Activated T-helper 2 cell treated with anti-CD3 and anti-CD28 coated beads, Interferon-gamma antibody, Interleukin-2, Interleukin-4, amounts not matched to agents 10 μg/mL and 5 μg/mL and 100 μg/mL, durations not matched to agents 14 hours and 24 hours and 36 hours (primary cell): ENCODE measurements around the gene TPI1. TPM values are rescaled to one million over a fixed set of nuclear protein-coding genes. Genes with fewer than 3 reads are reported as not detected.

ENCODE experiments used
- DNase-seq: peaks from one replicate; pipeline ENCODE4 v3.0.0; 2021; ENCODE audit warnings: low spot score
- H3K27ac Mint-ChIP-seq: one replicate; pipeline ENCODE4 v1.8.0; 2021; ENCODE audit warnings: mixed read lengths
- H3K27me3 Mint-ChIP-seq: one replicate; pipeline ENCODE4 v1.8.0; 2021; ENCODE audit warnings: low read depth, mixed read lengths
- H3K36me3 Mint-ChIP-seq: one replicate; pipeline ENCODE4 v1.8.0; 2021; ENCODE audit warnings: low read depth, mixed read lengths
- H3K4me1 Mint-ChIP-seq: one replicate; pipeline ENCODE4 v1.8.0; 2021; ENCODE audit warnings: low read depth, mixed read lengths
- H3K4me3 Mint-ChIP-seq: one replicate; pipeline ENCODE4 v1.8.0; 2021; ENCODE audit warnings: low read depth, mild to moderate bottlenecking, moderate library complexity, mixed read lengths
- H3K9me3 Mint-ChIP-seq: one replicate; pipeline ENCODE4 v1.8.0; 2021; ENCODE audit warnings: mixed read lengths
- intact Hi-C: fragments of 100-400 bp; cut with micrococcal nuclease; formaldehyde crosslinking; loops from one replicate; pipeline ENCODE4 v1.15.1; 2023
- total RNA-seq: library from RNA; stranded (reverse); gene quantifications from 2 replicates; pipeline ENCODE4 v1.2.3, GENCODE V29; 2022

The TPI1 gene
- total RNA-seq, 1 donor from 2014 or later: 1,708 TPM

DNA sequence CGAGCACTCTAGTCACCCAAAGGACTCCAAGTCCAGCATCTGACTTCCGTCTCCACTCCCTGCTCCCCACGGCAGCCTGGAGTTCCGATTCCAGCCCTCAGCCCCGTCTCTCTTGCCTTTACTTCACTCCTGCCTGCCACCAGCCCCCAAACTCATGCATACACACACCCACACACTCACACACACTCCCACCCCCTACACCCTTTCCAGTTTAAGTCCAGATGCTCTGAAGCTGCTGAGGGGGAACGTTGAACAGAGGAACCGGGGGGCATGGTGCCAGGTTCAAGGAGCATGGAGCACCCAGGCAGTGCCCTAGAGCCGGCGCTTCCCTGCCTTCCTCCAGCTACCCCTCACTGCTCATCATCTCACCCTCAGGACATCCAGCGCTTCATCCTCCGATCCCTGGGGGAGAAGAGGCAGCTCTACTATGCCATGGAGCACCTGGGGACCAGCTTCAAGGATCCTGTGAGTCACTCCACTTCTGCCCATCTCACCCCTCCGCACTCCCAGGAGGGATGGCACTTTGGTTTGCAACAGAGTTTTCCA is 35.8 kb upstream of the TPI1 start:
- peaks cover 22% of the 10 kb centered on the region for H3K4me1 Mint-ChIP-seq
- no peaks in the 10 kb centered on the region for H3K36me3 Mint-ChIP-seq
- no peak overlapping the region for H3K27ac Mint-ChIP-seq
- peaks cover 27% of the 10 kb centered on the region for H3K27me3 Mint-ChIP-seq
- no peak for DNase-seq
- intact Hi-C loops: no loop called here
- no peaks in the 10 kb centered on the region for H3K9me3 Mint-ChIP-seq
- no peak overlapping the region for H3K4me3 Mint-ChIP-seq

DNA sequence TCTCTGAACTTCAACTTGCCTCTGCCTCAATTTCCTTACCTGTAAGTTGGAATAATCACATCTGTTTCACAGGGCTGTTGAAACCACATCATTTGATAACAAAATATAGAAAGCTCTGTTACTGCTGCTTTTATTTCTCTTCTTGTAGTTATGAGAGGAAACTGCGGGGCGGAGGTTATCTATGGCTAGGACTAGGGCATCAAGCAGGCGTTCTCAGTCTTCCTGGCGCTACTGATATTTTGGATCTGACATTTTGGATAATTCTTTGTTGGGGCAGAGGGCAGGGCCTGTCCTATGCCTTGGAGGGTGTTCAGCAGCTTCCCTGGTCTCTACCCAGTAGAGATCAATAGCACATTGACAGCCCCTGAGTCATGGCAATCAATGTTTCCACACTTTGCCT is 35.2 kb upstream of the TPI1 start:
- H3K27ac Mint-ChIP-seq: no peak overlapping the region
- intact Hi-C loops: no loop called here
- no peak for DNase-seq
- no peaks in the 10 kb centered on the region for H3K9me3 Mint-ChIP-seq
- no peak overlapping the region for H3K4me3 Mint-ChIP-seq
- no peaks in the 10 kb centered on the region for H3K36me3 Mint-ChIP-seq
- H3K27me3 Mint-ChIP-seq: peaks cover 25% of the 10 kb centered on the region
- peaks cover 22% of the 10 kb centered on the region for H3K4me1 Mint-ChIP-seq

DNA sequence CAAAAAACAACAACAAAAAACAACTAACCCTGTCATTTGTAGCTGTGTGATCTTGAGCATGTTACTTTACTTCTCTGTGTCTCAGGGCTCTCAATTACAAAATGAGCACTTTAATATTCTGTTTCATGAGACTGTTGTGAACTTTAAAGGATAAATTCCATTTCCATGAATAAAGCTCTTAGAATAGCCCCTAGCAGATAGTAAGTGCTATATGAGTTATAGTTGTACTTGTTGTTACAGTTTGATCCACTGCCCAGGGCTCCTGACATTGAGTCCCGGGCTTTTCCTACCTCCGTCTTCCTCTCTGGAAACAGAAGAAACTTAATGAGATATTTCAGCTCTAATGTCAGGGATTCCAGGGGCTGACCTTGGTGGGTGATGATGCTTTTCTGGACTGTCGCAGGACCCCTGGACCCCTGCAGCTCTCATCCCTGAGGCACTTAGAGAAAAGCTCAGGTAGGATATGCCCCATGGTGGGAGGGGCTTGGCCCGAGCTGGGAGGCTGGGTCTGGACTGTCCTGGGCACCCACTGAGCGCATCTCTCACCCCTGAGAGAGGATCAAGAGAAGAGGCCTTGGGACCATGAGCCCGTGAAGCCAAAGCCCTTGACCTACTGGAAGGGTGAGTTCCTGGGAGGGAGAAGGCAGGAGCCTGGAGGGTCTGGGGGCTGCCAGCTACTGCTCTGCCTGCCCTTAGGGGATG is 34.0 kb upstream of the TPI1 start:
- no peak overlapping the region for H3K27ac Mint-ChIP-seq

DNA sequence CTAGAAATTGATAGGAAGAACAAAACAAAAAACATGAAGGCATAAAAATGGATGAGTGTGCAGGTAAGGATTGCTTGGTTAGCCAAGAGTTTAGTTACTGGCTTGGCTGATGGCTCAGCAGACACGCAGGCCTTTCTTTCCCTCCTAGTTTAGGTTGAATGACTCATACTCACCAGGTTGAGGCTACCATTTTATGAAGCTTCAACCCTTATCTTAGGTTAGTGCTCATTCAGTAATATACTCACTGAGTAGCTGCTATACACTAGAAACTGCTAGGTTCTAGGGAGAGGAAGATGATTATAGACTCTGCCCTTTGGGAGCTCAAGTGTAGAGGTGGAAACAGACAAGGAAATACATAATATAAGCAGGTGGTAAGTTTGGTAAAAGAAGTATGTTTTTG is 33.1 kb upstream of the TPI1 start:
- H3K36me3 Mint-ChIP-seq: no peaks in the 10 kb centered on the region
- H3K27ac Mint-ChIP-seq: no peak overlapping the region
- intact Hi-C loops: no loop called here
- DNase-seq: no peak
- no peaks in the 10 kb centered on the region for H3K9me3 Mint-ChIP-seq
- no peak overlapping the region for H3K4me3 Mint-ChIP-seq
- H3K4me1 Mint-ChIP-seq: peaks cover 10% of the 10 kb centered on the region
- peaks cover 14% of the 10 kb centered on the region for H3K27me3 Mint-ChIP-seq

More for the DNA sequence above, 34.0 kb upstream of the TPI1 start:
- DNase-seq: no peak
- Mint-ChIP-seq H3K4me3 (no peak overlapping the region), H3K9me3 (no peaks in the 10 kb centered on the region), H3K36me3 (no peaks in the 10 kb centered on the region), H3K27me3 (peaks cover 19% of the 10 kb centered on the region), H3K4me1 (peaks cover 15% of the 10 kb centered on the region)
- intact Hi-C loops: no loop called here

DNA sequence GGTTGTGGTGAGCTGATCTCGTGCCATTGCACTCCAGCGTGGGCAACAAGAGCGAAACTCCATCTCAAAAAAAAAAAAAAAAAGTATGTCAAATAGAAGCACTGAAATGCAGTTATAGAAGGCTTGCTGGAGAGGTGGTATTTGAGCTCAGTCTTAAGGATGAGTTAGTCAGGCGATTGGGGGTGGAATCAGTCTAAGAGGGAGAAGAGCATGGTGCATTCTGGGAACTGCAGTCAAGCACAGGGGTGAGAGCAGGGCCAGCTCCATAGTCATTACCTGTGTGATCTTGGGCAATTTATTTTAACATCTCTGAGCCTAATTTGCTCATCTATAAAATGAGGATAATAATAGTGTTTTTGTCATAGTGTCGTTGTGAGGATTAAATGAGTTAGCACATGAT is 32.5 kb upstream of the TPI1 start:
- H3K27ac Mint-ChIP-seq: no peak overlapping the region
- no peak overlapping the region for H3K4me3 Mint-ChIP-seq
- intact Hi-C loops: no loop called here
- no peak for DNase-seq
- H3K27me3 Mint-ChIP-seq: peaks cover 14% of the 10 kb centered on the region
- no peaks in the 10 kb centered on the region for H3K36me3 Mint-ChIP-seq
- peaks cover 6% of the 10 kb centered on the region for H3K4me1 Mint-ChIP-seq
- no peaks in the 10 kb centered on the region for H3K9me3 Mint-ChIP-seq

DNA sequence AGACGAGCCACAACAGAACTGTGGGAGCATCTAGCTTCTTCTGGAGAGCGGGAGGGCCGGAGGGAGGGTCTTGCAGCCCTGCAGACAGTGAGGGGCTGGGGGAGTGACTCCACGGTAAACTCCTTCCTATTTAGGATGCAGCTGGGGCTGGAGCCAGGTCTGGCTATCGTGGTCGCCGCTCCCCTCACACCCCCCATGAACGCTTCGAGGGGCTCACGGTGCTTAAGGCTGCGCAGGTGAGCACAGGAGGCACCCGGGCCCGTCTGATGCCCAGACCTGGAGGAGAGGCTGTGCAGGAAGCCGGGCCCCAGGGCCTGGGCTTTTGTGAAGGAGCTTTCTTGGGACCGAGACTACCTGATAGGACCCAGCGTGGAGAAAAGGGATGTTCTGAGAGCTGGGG is 30.5 kb upstream of the TPI1 start:
- Mint-ChIP-seq H3K36me3 (no peaks in the 10 kb centered on the region), H3K9me3 (no peaks in the 10 kb centered on the region), H3K4me1 (peaks cover 6% of the 10 kb centered on the region), H3K27ac (no peak overlapping the region), H3K4me3 (no peak overlapping the region), H3K27me3 (peaks cover under 1% of the 10 kb centered on the region)
- intact Hi-C loops: no loop called here
- DNase-seq: no peak

DNA sequence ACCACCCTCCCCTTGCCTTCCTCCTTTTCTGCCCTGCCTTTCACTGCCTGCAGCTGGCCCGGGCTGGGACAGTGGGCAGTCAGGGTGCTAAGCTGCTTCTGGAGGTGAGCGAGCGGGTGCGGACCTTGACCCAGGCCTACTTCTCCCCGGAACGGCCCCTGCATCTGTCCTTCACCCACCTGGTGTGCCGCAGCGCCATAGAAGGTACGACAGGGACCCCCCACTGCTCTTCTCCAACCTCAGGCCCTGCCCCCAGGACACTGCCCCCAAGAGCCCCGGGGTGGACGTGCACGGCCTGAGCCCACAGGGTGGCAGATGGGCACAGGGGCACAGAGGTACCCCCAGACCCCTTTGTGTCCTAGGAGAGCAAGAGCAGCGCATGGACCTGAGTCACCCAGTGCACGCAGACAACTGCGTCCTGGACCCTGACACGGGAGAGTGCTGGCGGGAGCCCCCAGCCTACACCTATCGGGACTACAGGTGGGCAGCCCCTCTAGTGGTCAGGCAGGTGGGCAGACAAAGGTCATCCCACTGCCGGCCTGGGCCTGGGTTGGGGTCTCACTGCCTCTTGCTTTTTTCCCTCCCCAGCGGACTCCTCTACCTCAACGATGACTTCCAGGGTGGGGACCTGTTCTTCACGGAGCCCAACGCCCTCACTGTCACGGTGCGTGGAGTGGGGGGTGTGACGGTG is 29.8 kb upstream of the TPI1 start:
- no peak for DNase-seq
- H3K27ac Mint-ChIP-seq: no peak overlapping the region

DNA sequence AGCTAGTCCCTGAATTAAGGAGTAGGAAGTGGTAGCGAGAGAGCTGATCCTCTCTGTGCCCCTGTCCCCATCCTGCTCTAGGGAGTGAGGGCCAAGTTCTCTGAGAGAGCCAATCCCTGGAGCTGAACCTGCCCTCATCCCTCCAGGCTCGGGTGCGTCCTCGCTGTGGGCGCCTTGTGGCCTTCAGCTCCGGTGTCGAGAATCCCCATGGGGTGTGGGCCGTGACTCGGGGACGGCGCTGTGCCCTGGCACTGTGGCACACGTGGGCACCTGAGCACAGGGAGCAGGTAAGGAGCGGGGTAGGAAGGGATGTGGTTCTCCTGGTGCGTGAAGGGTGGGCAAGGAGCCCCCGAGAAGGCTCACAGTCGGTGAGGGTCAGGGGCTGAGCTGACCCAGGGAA is 28.5 kb upstream of the TPI1 start:
- Mint-ChIP-seq H3K9me3 (no peaks in the 10 kb centered on the region), H3K36me3 (no peaks in the 10 kb centered on the region), H3K27ac (no peak overlapping the region), H3K27me3 (no peaks in the 10 kb centered on the region), H3K4me3 (no peak overlapping the region), H3K4me1 (peaks cover 6% of the 10 kb centered on the region)
- no peak for DNase-seq
- intact Hi-C loops: no loop called here

More for the DNA sequence above, 29.8 kb upstream of the TPI1 start:
- peaks cover 6% of the 10 kb centered on the region for H3K4me1 Mint-ChIP-seq
- H3K36me3 Mint-ChIP-seq: no peaks in the 10 kb centered on the region
- no peaks in the 10 kb centered on the region for H3K27me3 Mint-ChIP-seq
- no peaks in the 10 kb centered on the region for H3K9me3 Mint-ChIP-seq
- H3K4me3 Mint-ChIP-seq: no peak overlapping the region
- intact Hi-C loops: no loop called here

DNA sequence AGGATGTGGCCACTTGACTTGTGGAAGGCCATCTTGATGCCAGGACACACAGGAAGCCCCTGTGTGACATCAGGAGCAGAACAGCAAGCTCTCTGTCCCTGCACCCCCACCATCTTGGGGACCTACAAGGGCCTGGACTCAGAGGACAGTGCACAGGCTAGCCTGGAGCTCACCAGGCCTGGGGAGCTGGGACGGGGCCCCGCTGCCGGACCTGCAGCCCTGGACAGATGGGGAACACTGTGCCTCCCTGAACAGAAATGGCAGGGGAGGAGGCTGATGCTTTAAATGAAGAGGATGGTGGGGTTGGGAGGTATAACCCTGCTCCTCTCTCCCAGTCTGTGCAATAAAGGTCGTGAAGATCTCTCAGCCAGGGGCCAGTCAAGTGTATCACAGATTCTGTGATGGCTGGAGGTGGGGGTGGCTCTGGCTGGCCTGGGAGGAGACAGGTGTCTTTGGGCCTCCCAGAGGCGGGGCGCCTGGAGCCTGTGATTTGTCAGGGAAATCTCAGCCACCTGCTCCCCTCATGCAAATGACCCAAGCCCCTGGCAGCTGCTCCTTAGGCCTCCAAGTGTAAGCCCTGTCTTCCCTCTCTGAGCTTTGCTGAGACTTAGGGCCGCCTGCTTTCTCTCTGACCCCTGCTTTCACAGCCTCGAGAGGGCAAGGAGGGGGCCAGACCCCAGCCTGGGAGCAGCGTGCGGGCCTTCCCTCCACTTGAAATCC is 27.7 kb upstream of the TPI1 start:
- Mint-ChIP-seq H3K9me3 (no peaks in the 10 kb centered on the region), H3K36me3 (no peaks in the 10 kb centered on the region), H3K27ac (no peak overlapping the region), H3K27me3 (no peaks in the 10 kb centered on the region), H3K4me1 (peaks cover 2% of the 10 kb centered on the region), H3K4me3 (no peak overlapping the region)
- intact Hi-C loops: no loop called here
- DNase-seq: no peak

DNA sequence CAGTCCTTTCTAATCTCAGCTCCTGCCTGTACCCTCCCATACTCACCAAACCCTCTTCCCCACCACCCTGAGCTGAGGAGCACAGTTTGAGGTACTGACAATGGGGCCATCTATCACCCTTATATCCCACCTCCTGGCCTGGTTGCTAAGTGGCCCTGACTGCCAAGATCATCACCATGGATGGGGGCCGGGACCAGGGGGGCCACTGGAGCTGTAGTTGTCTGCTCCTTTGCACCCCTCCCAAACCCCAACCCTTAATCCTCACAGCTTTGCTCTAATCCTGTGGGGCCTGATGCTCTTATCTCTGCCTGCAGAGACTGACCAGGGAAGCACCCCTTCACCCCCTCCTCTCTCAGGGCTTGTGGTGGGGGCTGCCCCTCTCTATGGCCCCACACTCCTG is 27.0 kb upstream of the TPI1 start:
- H3K4me3 Mint-ChIP-seq: no peak overlapping the region
- no peaks in the 10 kb centered on the region for H3K36me3 Mint-ChIP-seq
- H3K4me1 Mint-ChIP-seq: peaks cover 2% of the 10 kb centered on the region
- no peak for DNase-seq
- no peaks in the 10 kb centered on the region for H3K9me3 Mint-ChIP-seq
- H3K27ac Mint-ChIP-seq: no peak overlapping the region
- intact Hi-C loops: no loop called here
- H3K27me3 Mint-ChIP-seq: no peaks in the 10 kb centered on the region

DNA sequence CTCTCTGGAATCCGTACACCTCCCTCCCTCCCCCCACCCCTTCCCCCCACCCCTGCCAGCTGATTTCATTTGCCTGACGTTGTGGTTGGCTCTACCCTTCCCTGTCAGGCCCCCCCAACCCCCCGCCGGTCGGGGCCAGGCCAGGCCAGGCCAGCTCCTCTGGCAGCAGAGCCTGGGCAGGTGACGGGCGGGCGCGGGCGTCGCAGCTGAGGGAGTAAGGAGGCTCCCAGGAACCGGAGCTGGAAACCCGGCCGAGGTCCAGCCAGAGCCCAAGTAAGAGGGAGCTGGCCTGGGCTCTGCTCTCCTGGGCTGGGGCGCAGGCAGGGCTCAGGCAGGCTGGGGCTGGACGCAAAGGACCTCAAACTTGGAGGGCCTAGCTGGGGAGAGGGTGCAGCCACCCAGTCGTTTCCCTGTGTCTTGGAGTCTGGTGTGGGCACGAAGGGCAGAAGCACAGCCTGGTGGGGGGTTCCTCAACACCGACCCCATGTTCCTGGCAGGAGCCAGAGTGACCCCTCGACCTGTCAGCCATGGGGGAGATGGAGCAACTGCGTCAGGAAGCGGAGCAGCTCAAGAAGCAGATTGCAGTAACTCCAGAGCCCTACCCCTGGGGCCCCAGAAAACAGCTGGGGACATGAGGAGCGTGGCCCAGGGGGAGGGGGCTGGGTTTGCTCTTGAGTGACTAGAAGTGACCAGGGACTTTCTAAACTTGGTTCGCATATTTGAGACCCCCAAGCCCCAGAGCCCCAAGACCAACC is 26.4 kb upstream of the TPI1 start, which contains the start of gene GNB3:
GNB3 (plus strand) TSS at position 165 of the 755 bp plus-strand sequence; CDS start at position 528, 363 bp downstream.
- DNase-seq: no peak
- no peaks in the 10 kb centered on the region for H3K9me3 Mint-ChIP-seq
- no peaks in the 10 kb centered on the region for H3K4me1 Mint-ChIP-seq
- H3K4me3 Mint-ChIP-seq: no peak within 1 kb of the TSS
- H3K27ac Mint-ChIP-seq: no peak within 1 kb of the TSS
- intact Hi-C loops: no loop called here
- H3K27me3 Mint-ChIP-seq: no peaks in the 10 kb centered on the region
- H3K36me3 Mint-ChIP-seq: no peaks in the 10 kb centered on the region

DNA sequence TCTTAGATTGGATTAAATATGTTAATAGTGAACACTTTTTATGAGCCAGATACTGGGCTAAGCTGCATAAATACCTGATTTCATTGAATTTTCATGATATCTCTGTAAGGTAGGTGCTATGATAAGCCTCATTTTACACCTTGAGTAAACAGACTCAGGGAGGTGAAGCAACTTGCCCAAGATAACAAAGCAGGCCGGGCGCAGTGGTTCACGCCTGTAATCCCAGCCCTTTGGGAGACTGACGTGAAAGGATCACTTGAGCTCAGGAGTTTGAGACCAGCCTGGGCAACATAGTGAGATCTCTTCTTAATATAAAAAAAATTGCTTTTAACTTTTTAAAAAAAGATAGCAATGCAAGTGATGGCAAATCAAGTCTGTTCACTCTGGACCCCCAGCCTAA is 25.3 kb upstream of the TPI1 start:
- Mint-ChIP-seq H3K27ac (no peak overlapping the region), H3K4me3 (no peak overlapping the region), H3K4me1 (no peaks in the 10 kb centered on the region), H3K27me3 (no peaks in the 10 kb centered on the region), H3K9me3 (no peaks in the 10 kb centered on the region), H3K36me3 (peaks cover 7% of the 10 kb centered on the region)
- no peak for DNase-seq
- intact Hi-C loops: no loop called here
